IMR-90 (cell line): ENCODE results near the gene IRAK3. TPM values are rescaled to one million over a fixed set of nuclear protein-coding genes. Genes with fewer than 3 reads are reported as not detected.
A peak's percentile ranks its signal among the peaks of the same experiment; 100 is the strongest.

Experiments used
- ATAC-seq: fragments of 200-7000 bp; cut with Tn5 transposase; 2 replicates; pipeline ENCODE4 v1.9.1; 2020; ENCODE audit warnings: low read depth, mild to moderate bottlenecking, moderate library complexity
- BruUV-seq: library from RNA; stranded (reverse); fragments of 400-500 nt; replicated peaks from 2 replicates; lab custom pipeline; 2021; lab: Mats Ljungman, UMichigan
- CTCF ChIA-PET: fragments of 300-600 bp; formaldehyde crosslinking; extraction: SDS; loops from one replicate; lab custom pipeline; 2021; ENCODE audit warnings: antibody characterized with exemption; lab: Yijun Ruan, JAX
- POLR2A ChIA-PET: fragments of 300-600 bp; sonication (Branson Sonifier 250); formaldehyde crosslinking; loops from one replicate; lab custom pipeline; 2022; ENCODE audit warnings: antibody characterized with exemption; ENCODE audit not compliant: unreplicated experiment; lab: Charles Lee
- DNase-seq: peaks from one replicate; pipeline ENCODE4 v3.0.0; 2013
- H2AFZ ChIP-seq: replicated peaks from 2 replicates; pipeline ENCODE3; 2013; ENCODE audit warnings: low read length, mild to moderate bottlenecking; ENCODE audit not compliant: poor library complexity
- H2AK5ac ChIP-seq: 2 replicates; pipeline ENCODE4 v1.6.1; 2013; ENCODE audit warnings: low read depth, low read length, inconsistent platforms
- H2AK9ac ChIP-seq: replicated peaks from 2 replicates; pipeline ENCODE3; 2013; ENCODE audit warnings: mild to moderate bottlenecking, low read depth, low read length, moderate library complexity; ENCODE audit not compliant: poor library complexity
- H2BK120ac ChIP-seq: 2 replicates; pipeline ENCODE4 v1.6.1; 2013; ENCODE audit warnings: low read depth, low read length, inconsistent platforms
- H2BK15ac ChIP-seq: 3 replicates; pipeline ENCODE4 v1.6.1; 2013; ENCODE audit warnings: low read depth, low read length, inconsistent platforms
- H2BK20ac ChIP-seq: 2 replicates; pipeline ENCODE4 v1.6.1; 2013; ENCODE audit warnings: low read depth, mild to moderate bottlenecking, inconsistent platforms, low read length, moderate library complexity
- H2BK5ac ChIP-seq: 2 replicates; pipeline ENCODE4 v1.6.1; 2013; ENCODE audit warnings: mild to moderate bottlenecking, low read depth, low read length, inconsistent platforms; ENCODE audit not compliant: poor library complexity, severe bottlenecking
- H3K14ac ChIP-seq: replicated peaks from 2 replicates; pipeline ENCODE4 v1.6.1; 2013; ENCODE audit warnings: low read depth, low read length, inconsistent platforms
- H3K18ac ChIP-seq: 2 replicates; pipeline ENCODE4 v1.6.1; 2013; ENCODE audit warnings: low read depth, low read length, control low read depth
- H3K23ac ChIP-seq: 2 replicates; pipeline ENCODE4 v1.6.1; 2013; ENCODE audit warnings: low read depth, low read length, inconsistent platforms
- H3K27ac ChIP-seq: 2 replicates; pipeline ENCODE4 v1.5.1; 2013; ENCODE audit warnings: mild to moderate bottlenecking, control low read depth, low read length; ENCODE audit not compliant: insufficient read depth
- H3K27me3 ChIP-seq: 2 replicates; pipeline ENCODE4 v1.6.1; 2013; ENCODE audit warnings: low read length; ENCODE audit not compliant: control insufficient read depth, insufficient read depth
- H3K36me3 ChIP-seq: 2 replicates; pipeline ENCODE4 v1.6.1; 2013; ENCODE audit warnings: low read length, mixed read lengths; ENCODE audit not compliant: control insufficient read depth, insufficient read depth
- H3K4ac ChIP-seq: 2 replicates; pipeline ENCODE4 v1.6.1; 2013; ENCODE audit warnings: low read depth, low read length, inconsistent platforms
- H3K4me1 ChIP-seq: 2 replicates; pipeline ENCODE4 v1.6.1; 2013; ENCODE audit warnings: low read length, mixed read lengths; ENCODE audit not compliant: control insufficient read depth, insufficient read depth
- H3K4me2 ChIP-seq: 2 replicates; pipeline ENCODE4 v1.6.1; 2013; ENCODE audit warnings: low read depth, mild to moderate bottlenecking, control low read depth, low read length, moderate library complexity
- H3K4me3 ChIP-seq: 2 replicates; pipeline ENCODE4 v1.5.1; 2013; ENCODE audit warnings: low read depth, mild to moderate bottlenecking, control low read depth, low read length, moderate library complexity; ENCODE audit not compliant: insufficient read depth
- H3K56ac ChIP-seq: 2 replicates; pipeline ENCODE4 v1.6.1; 2013; ENCODE audit warnings: low read length, inconsistent platforms; ENCODE audit not compliant: insufficient read depth; ENCODE audit errors: extremely low read depth
- H3K79me1 ChIP-seq, 2 experiments: 2 replicates each; pipeline ENCODE4 v1.6.1; 2013; ENCODE audit warnings: low read length in 2 of 2, inconsistent platforms in 1 of 2, low read depth in 1 of 2
- H3K9ac ChIP-seq: 2 replicates; pipeline ENCODE4 v1.6.1; 2013; ENCODE audit warnings: low read depth, low read length, control low read depth
- H3K9me1 ChIP-seq: 2 replicates; pipeline ENCODE4 v1.6.1; 2013; ENCODE audit warnings: low read length, inconsistent platforms; ENCODE audit not compliant: insufficient read depth
- H3K9me3 ChIP-seq: 2 replicates; pipeline ENCODE4 v1.6.1; 2013; ENCODE audit warnings: low read length; ENCODE audit not compliant: control insufficient read depth, insufficient read depth
- H4K20me1 ChIP-seq: 2 replicates; pipeline ENCODE4 v1.6.1; 2013; ENCODE audit warnings: low read length, inconsistent platforms; ENCODE audit not compliant: insufficient read depth
- H4K5ac ChIP-seq: 2 replicates; pipeline ENCODE4 v1.6.1; 2013; ENCODE audit warnings: mild to moderate bottlenecking, low read depth, low read length, control low read depth
- H4K8ac ChIP-seq, 2 experiments: 2 replicates each; pipeline ENCODE4 v1.6.1; 2013; ENCODE audit warnings: low read depth in 2 of 2, low read length in 2 of 2, control low read depth in 1 of 2, inconsistent platforms in 1 of 2
- H4K91ac ChIP-seq: 2 replicates; pipeline ENCODE4 v1.6.1; 2013; ENCODE audit warnings: low read depth, low read length, inconsistent platforms; ENCODE audit not compliant: insufficient read depth
- BHLHE40 ChIP-seq: fragments of 150-350 bp; IDR thresholded peaks from 2 replicates; pipeline ENCODE4 v1.6.1; 2016; ENCODE audit warnings: mild to moderate bottlenecking, low read depth, low read length
- MAZ ChIP-seq: IDR thresholded peaks from 2 replicates; pipeline ENCODE4 v1.6.1; 2012; ENCODE audit warnings: low read depth, mild to moderate bottlenecking, low read length, improper control_type of control experiment, moderate library complexity, borderline replicate concordance
- NFE2L2 ChIP-seq: fragments of 150-350 bp; IDR thresholded peaks from 2 replicates; pipeline ENCODE4 v1.6.1; 2016; ENCODE audit warnings: low read depth, mild to moderate bottlenecking, low read length
- POLR2A ChIP-seq: IDR thresholded peaks from 2 replicates; pipeline ENCODE4 v1.6.1; 2012; ENCODE audit warnings: mild to moderate bottlenecking, low read depth, low read length
- RAD21 ChIP-seq: IDR thresholded peaks from 2 replicates; pipeline ENCODE4 v1.6.1; 2012; ENCODE audit warnings: low read length, improper control_type of control experiment
- RCOR1 ChIP-seq: IDR thresholded peaks from 2 replicates; pipeline ENCODE4 v1.6.1; 2012; ENCODE audit warnings: mild to moderate bottlenecking, low read length, improper control_type of control experiment; ENCODE audit not compliant: insufficient replicate concordance
- WGBS, 2 experiments: methylation state at CpG; one replicate each; pipeline versions ENCODE4 v1.1.5 to v1.1.7; 2013; ENCODE audit warnings: missing lambda C conversion rate in 2 of 2; ENCODE audit not compliant: insufficient read length in 1 of 2; ENCODE audit errors: extremely low coverage in 2 of 2; 5-methylcytosine and 5-hydroxymethylcytosine counted together
- dilution Hi-C: fragments of 300-500 bp; cut with HindIII; formaldehyde crosslinking; loops from one replicate; pipeline ENCODE4 v1.14.3; 2018; ENCODE audit warnings: low sequenced_read_pairs; ENCODE audit not compliant: unreplicated experiment
- in situ Hi-C: fragments of 300-500 bp; cut with MboI; formaldehyde crosslinking; loops from 3 replicates; pipeline ENCODE4 v1.14.3; 2019; ENCODE audit warnings: low sequenced_read_pairs, inconsistent platforms, mixed read lengths
- intact Hi-C: fragments of 100-400 bp; cut with micrococcal nuclease; formaldehyde crosslinking; loops from 2 replicates; pipeline ENCODE4 v1.10.0; 2022
- polyA plus RNA-seq, 3 experiments: library from polyadenylated mRNA; depleted of rRNA; stranded (reverse); fragments of >200 nt; gene quantifications; 2 replicates each; pipeline ENCODE4 v1.2.3, GENCODE V29; 2012; ENCODE audit warnings: low replicate concordance in 1 of 3
- total RNA-seq: library from RNA; depleted of rRNA; stranded (reverse); fragments of >200 nt; gene quantifications from 2 replicates; pipeline ENCODE4 v1.2.3, GENCODE V29; 2012

The IRAK3 gene
- total and polyA plus RNA-seq, 2 of the 4 experiments (the other 2 are of a cell fraction) = 0.53 to 0.72 TPM

DNA sequence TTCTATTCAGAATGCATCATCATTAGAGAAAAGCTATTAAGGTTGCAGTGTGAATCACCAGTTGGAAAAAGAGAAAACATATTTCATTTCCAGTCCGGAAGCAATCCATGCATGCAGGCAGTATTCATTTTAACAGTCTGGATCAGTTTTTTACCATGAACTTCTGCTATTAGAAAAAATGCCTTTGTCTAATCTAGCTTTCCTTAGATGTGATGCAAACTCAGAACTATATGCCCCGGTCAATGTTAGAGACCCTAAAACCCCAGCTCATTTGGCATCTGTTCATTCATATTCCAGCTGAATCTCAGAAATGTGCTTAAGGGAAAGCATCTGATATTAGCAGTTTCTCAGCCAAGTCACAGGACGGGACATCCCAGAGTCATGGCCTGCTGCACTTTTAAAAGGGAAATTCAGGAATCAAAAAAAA is 8.5 kb downstream of the IRAK3 start:
- ATAC-seq (peak; percentile 40), DNase-seq (peak; percentile 21)
- H3K4me3 ChIP-seq = no peak overlapping the region
- no peak overlapping the region for H2BK5ac ChIP-seq
- H3K9ac ChIP-seq = no peak overlapping the region
- no peak overlapping the region for H4K91ac ChIP-seq
- H3K9me1 ChIP-seq = no peaks in the 10 kb centered on the region
- no peaks in the 10 kb centered on the region for H4K20me1 ChIP-seq
- ChIA-PET POLR2A (interaction anchor here (0.5 to 0.7 kb wide), 3 partner anchors 27 to 500 kb away, joined by 3 to 5 read pairs (median 3); partner anchors contain the start of gene TMBIM4), CTCF (interaction anchor here (0.7 to 0.9 kb wide), 2 partner anchors 10 to 53 kb away, joined by 3 to 6 read pairs; no protein-coding TSS in a partner anchor)
- no peak overlapping the region for H2BK120ac ChIP-seq
- H2AK5ac ChIP-seq = no peak overlapping the region
- WGBS, 2 experiments = 0% methylated on average over 1 of the region's 3 CpGs; no CpG with 5 or more reads in 1 of the 2 experiments
- H3K9me3 ChIP-seq = peaks cover 3% of the 10 kb centered on the region; the same call in 1 of the 2 replicates
- in situ Hi-C loops = no loop called here
- H3K18ac ChIP-seq = no peak overlapping the region
- H2BK15ac ChIP-seq = no peak overlapping the region
- no peak overlapping the region for H3K4ac ChIP-seq
- no peaks in the 10 kb centered on the region for H3K36me3 ChIP-seq
- H3K27ac ChIP-seq = no peak overlapping the region
- no peak overlapping the region for H4K8ac ChIP-seq
- H2BK20ac ChIP-seq = no peak overlapping the region
- dilution Hi-C loops = no loop called here
- H2AFZ ChIP-seq = no peak overlapping the region
- H3K27me3 ChIP-seq = no peaks in the 10 kb centered on the region
- no peak overlapping the region for H3K14ac ChIP-seq
- no peaks in the 10 kb centered on the region for H3K4me1 ChIP-seq
- H2AK9ac ChIP-seq = no peak overlapping the region
- H4K5ac ChIP-seq = no peak overlapping the region
- intact Hi-C loops = no loop called here
- no peak overlapping the region; the same call in 1 of the 2 replicates for H3K4me2 ChIP-seq
- TF ChIP-seq RCOR1 (no peak), MAZ (no peak), RAD21 (no peak), NFE2L2 (no peak), BHLHE40 (no peak), POLR2A (no peak)
- H3K79me1 ChIP-seq = no peaks in the 10 kb centered on the region
- BruUV-seq = no TSS peak
- no peak overlapping the region for H3K56ac ChIP-seq
- no peak overlapping the region for H3K23ac ChIP-seq
